CD4-positive, alpha-beta T cell treated with Interferon alpha-2 for 1 hour (primary cell): ENCODE results near the gene PPP1R17.
A peak's percentile ranks its signal among the peaks of the same experiment; 100 is the strongest.

ENCODE experiments used
- DNase-seq, 2 donors: peaks; one replicate each; pipeline ENCODE4 v3.0.0-alpha.2; 2020 to 2022

Gene PPP1R17

GRCh38 chr7:31687024-31687748 lies at the start of gene PPP1R17:
PPP1R17 (plus strand) TSS chr7:31687215; CDS start chr7:31692442, 5,227 bp downstream.
- DNase-seq, result no peak

DNA sequence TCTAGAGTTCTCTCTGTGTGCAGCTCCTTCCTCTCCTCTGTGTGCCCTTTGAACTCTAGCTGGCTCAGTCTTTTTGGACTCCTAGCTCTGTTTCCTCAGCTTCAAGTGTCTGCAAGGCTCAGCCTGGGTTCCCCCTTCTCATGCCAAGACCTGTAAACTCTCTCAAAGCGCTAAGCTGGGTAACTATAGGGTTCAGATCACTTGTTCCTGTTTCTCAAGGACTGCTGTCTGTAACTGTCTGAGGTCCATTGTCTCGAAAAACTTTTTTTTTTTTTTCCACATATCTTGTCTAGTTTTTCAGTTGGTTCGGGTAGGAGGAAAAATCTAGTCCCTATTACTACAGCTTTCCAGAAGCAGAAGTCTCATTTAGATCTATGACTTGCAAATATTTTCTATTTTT lies 46.6 kb upstream of the PPP1R17 start:
- DNase-seq, result no peak

GRCh38 chr7:31642681-31643115 lies 44.3 kb upstream of the PPP1R17 start:
- no peak for DNase-seq

- DNase-seq, result no peak
These were observed 40.1 kb upstream of the PPP1R17 start for GRCh38 chr7:31646942-31647341.

- DNase-seq, result peak in 1 of 2 donors; percentile 14
These were observed 39.5 kb upstream of the PPP1R17 start for GRCh38 chr7:31647511-31647910.

GRCh38 chr7:31648288-31648687 lies 38.7 kb upstream of the PPP1R17 start:
- DNase-seq, result no peak

GRCh38 chr7:31648880-31649279 lies 38.1 kb upstream of the PPP1R17 start:
- no peak for DNase-seq

GRCh38 chr7:31651234-31652062 lies 35.6 kb upstream of the PPP1R17 start:
- no peak for DNase-seq

DNA sequence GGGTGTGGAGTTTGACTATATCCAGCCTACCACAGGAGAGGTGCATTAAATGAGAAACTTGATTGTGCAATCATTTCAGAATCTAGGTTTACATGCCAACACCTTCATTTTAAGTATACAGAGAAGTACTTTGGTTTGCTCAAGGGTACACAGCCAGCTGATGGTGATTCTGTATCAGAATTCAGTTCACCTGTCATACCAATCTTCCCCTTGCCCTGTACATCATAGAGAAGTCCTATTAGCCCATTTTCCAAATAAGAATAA lies 35.0 kb upstream of the PPP1R17 start:
- no peak for DNase-seq

- DNase-seq, result no peak
These were observed 23.9 kb upstream of the PPP1R17 start for GRCh38 chr7:31663072-31663471.

DNA sequence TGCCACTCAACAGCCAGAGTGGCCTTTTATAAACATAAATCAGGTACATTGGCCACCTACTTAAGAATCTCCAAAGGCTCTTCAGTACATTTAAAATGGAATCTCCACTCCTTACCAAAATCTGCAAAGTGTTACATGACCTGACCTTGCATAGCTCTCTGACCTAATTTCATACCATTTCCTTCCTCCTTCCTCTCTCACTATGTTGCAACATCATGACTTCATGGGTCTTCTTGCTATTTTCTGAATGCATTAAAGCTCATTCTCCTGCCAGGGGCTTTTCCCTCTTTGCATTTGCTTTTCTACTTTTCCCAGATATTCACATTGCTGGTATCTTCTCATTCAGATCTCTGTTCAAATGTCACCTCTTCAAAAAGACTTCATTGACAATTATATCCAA lies 22.1 kb upstream of the PPP1R17 start:
- no peak for DNase-seq

GRCh38 chr7:31665546-31665945 lies 21.5 kb upstream of the PPP1R17 start:
- DNase-seq, result no peak

- DNase-seq, result no peak
These were observed 17.6 kb upstream of the PPP1R17 start for GRCh38 chr7:31669461-31669860.

GRCh38 chr7:31679574-31680305 lies 7.3 kb upstream of the PPP1R17 start:
- no peak for DNase-seq

DNA sequence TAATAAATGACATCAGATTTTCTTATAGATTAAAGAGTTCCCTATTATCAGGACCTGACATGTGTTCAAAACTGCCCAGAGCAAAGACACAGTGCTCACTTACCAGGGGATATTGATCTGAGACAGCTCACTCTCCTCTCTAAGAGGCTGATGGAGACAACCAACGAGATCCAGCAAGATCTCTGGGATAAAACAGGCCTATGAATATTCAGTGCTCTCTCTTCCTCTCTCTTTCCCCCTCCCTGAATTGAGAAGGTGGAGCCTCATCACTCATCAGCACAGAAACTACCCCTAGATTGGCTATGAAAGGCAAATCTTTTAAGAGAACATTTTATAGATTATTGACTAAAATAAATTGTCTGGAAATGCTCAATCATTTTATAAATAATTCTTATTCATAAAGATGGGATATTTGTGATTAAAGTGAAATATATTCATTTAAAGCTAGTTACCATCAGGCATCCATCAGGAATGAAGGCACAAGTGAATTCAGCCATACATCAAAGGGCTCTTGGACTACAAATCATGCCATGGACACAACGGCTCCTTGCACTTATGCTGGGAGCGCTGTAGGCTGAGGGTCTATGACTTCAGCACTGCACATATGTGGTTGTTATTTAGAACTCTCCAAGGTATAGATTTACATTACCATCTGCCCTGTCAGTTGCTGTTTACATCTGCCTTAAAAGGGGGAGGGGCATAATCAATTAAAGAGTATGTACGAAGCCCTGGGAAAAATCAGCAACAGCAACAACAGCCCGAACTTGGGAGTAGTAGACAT lies 3.4 kb upstream of the PPP1R17 start:
- DNase-seq, result no peak

DNA sequence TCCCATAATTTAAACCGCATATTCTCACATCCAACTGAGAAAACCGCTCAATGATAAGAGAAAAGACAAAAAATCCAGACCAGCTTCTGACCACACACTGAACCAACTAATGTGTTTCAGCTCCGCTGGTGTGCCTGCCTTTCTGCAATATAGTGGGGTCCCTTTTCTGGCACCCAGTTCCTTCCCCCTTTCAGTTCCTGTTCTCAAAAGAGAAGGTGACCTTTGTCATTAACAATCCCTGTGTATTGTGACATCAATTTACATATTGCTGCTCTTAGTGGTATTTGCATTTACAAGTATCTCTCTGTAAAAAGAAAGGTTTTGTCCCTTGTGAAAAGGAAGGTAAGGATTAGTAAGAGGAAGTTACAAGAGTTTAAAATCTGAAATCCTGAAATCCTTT lies 1.4 kb downstream of the PPP1R17 start:
- peak; percentile 1 to 12 for DNase-seq

- no peak for DNase-seq
These were observed 2.0 kb downstream of the PPP1R17 start for GRCh38 chr7:31688996-31689395.

DNA sequence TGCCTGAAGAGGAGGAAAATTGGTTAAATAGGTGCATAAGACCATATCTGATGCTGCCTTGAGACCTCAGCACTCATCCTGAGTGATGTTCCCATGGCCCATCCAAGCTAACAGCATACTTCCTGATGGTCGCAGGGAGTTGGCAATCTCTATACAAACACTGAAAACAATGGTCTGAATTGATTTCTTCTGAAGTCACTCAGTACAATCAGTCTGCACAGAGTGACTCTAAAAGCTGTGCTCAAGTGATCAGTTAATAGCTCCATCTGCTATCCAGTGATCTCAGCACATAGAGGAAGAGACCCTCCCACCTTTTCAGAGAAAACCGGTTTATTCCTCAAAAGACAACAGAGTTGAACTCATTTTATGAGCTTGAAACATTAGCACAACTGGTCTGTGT lies 3.9 kb downstream of the PPP1R17 start:
- no peak for DNase-seq

GRCh38 chr7:31692451-31692850 lies 5.4 kb downstream of the PPP1R17 start:
- DNase-seq, result no peak

GRCh38 chr7:31692871-31693270 lies 5.9 kb downstream of the PPP1R17 start:
- no peak for DNase-seq

DNA sequence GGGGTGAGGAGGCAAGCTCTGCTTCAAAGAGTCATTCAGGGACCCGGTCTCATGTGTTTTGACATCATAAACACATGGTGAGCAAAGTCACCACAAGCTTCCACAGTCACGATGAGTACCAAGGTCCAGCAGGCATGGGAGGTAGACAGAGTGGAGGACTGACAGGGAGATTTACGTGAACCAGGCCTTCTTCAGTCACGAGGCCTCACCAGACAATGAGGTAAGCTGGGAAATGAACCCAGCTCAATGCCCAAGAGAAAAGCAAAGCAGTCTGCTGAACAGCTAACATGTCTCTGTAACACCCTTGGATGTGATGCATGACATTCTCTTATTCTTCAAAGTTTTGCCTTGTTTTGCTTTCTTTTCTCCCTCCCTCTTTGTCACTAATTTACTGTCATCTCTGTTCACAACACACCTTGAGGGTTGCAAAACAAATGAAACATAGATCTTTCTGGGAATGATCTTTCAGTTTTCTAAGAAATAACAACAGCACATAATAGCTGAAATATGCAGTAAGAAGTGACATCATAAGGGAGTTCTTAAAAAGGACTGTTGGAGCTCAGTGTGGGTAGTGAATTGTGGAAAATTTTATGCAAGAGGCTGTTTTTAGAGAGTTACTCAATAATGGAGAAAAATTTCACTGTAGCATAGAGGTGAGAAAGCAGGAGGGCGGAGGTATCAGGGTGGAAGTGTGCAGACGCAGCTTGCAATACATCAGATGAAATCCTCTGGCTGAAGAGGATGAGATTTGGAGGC lies 9.0 kb downstream of the PPP1R17 start:
- DNase-seq, result no peak

- DNase-seq, result peak in 1 of 2 donors; percentile 14
These were observed 12.0 kb downstream of the PPP1R17 start for GRCh38 chr7:31699050-31699449.
